Endothelial cell of umbilical vein (primary cell): ENCODE results near the gene ATPAF1.

ENCODE experiments used
- CTCF ChIP-seq, 2 donors: IDR thresholded peaks; 1 replicate in 1 of 2; 2 replicates in 1 of 2; pipeline ENCODE4 v1.5.1; 2011; ENCODE audit warnings: low read length in 2 of 2, mild to moderate bottlenecking in 2 of 2, moderate library complexity in 2 of 2, control low read depth in 1 of 2, inconsistent platforms in 1 of 2, low read depth in 1 of 2; ENCODE audit not compliant: insufficient read depth in 1 of 2; ENCODE audit errors: extremely low read depth in 1 of 2
- EZH2 ChIP-seq: IDR thresholded peaks from 2 replicates; pipeline ENCODE4 v1.6.1; 2012; ENCODE audit warnings: borderline replicate concordance, low read depth, mild to moderate bottlenecking, moderate library complexity, low read length, inconsistent platforms; ENCODE audit not compliant: severe bottlenecking
- MAX ChIP-seq: IDR thresholded peaks from 2 replicates; pipeline ENCODE4 v1.6.1; 2011; ENCODE audit not compliant: insufficient read depth, insufficient read length
- POLR2A ChIP-seq: IDR thresholded peaks from 2 replicates; pipeline ENCODE4 v1.6.1; 2012; ENCODE audit warnings: low read depth, mild to moderate bottlenecking, control low read depth, low read length

- TF ChIP-seq CTCF (IDR thresholded peaks at IDR 0.05; ENCODE audit: extremely low read depth in 1 of 2, insufficient read depth in 1 of 2, low read depth in 1 of 2, low read length in 2 of 2) (no peak), MAX (no peak), POLR2A (no peak), EZH2 (no peak)
Observed at GRCh38 chr1:46647611-46648010, 20.6 kb downstream of the ATPAF1 start.
